B cell (primary cell): ENCODE results near the gene MPHOSPH6.

ENCODE experiments used
- EZH2 ChIP-seq: IDR thresholded peaks from 2 replicates; pipeline ENCODE4 v1.6.1; 2012; ENCODE audit warnings: borderline replicate concordance, low read depth, mild to moderate bottlenecking, moderate library complexity, low read length; ENCODE audit not compliant: insufficient read depth, poor library complexity, severe bottlenecking
- TF ChIP-seq, protein P1 (sequence below): fragments of 200-600 bp; IDR thresholded peaks from one replicate; pipeline ENCODE4 v1.8.0; 2022; ENCODE audit warnings: antibody characterized with exemption, mild to moderate bottlenecking

DNA sequence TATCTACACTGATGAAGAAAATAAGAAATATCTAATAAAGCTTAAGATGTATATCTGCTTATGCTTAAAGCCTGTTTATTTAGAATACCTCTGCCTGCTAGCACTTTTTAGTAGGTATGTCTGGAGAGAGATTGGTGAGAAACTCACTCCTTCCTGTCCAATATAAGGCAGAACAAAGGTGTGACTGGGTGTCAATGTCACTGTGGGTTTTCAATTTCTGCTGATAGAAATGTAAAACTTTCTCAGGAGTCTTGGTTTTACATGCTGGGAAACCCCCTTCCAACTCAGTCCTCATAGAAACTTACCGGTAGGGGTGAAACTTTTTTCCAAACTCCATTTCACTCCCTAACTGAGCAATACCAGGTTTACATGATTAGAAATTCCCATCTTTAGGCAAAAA, 17.8 kb upstream of the MPHOSPH6 start:
- TF ChIP-seq, protein P1, sequence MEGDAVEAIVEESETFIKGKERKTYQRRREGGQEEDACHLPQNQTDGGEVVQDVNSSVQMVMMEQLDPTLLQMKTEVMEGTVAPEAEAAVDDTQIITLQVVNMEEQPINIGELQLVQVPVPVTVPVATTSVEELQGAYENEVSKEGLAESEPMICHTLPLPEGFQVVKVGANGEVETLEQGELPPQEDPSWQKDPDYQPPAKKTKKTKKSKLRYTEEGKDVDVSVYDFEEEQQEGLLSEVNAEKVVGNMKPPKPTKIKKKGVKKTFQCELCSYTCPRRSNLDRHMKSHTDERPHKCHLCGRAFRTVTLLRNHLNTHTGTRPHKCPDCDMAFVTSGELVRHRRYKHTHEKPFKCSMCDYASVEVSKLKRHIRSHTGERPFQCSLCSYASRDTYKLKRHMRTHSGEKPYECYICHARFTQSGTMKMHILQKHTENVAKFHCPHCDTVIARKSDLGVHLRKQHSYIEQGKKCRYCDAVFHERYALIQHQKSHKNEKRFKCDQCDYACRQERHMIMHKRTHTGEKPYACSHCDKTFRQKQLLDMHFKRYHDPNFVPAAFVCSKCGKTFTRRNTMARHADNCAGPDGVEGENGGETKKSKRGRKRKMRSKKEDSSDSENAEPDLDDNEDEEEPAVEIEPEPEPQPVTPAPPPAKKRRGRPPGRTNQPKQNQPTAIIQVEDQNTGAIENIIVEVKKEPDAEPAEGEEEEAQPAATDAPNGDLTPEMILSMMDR: no peak
- no peak for TF ChIP-seq EZH2
